ENCODE results near the gene AMBN. TPM values are rescaled to one million over a fixed set of nuclear protein-coding genes. Genes with fewer than 3 reads are reported as not detected.

Gene AMBN
- polyA plus RNA-seq, 1 donor, result not detected

GRCh38 chr4:70607334-70607853, 15.3 kb downstream of the AMBN start:
- H3K27ac ChIP-seq (ENCODE audit: low read length), result no peak overlapping the region
- H3K27me3 ChIP-seq (ENCODE audit: control insufficient read depth, insufficient read depth, low read length), result no peaks in the 10 kb centered on the region
- H3K36me3 ChIP-seq (ENCODE audit: control insufficient read depth, insufficient read depth, low read length), result no peaks in the 10 kb centered on the region
- H3K9me3 ChIP-seq (ENCODE audit: control insufficient read depth, low read depth, low read length), result no peaks in the 10 kb centered on the region
- H3K4me1 ChIP-seq (ENCODE audit: control insufficient read depth, insufficient read depth, low read length), result no peaks in the 10 kb centered on the region
- no peak overlapping the region for H3K4me3 ChIP-seq (ENCODE audit: low read length)
- WGBS (ENCODE audit: insufficient coverage, low lambda C conversion rate), result 90% methylated on average over 3 of the region's 3 CpGs
- no peak for DNase-seq

- WGBS (ENCODE audit: insufficient coverage, low lambda C conversion rate), result no CpG with 5 or more reads among the region's 2 CpGs
Observed at GRCh38 chr4:70608324-70608723, 16.3 kb downstream of the AMBN start.

DNA sequence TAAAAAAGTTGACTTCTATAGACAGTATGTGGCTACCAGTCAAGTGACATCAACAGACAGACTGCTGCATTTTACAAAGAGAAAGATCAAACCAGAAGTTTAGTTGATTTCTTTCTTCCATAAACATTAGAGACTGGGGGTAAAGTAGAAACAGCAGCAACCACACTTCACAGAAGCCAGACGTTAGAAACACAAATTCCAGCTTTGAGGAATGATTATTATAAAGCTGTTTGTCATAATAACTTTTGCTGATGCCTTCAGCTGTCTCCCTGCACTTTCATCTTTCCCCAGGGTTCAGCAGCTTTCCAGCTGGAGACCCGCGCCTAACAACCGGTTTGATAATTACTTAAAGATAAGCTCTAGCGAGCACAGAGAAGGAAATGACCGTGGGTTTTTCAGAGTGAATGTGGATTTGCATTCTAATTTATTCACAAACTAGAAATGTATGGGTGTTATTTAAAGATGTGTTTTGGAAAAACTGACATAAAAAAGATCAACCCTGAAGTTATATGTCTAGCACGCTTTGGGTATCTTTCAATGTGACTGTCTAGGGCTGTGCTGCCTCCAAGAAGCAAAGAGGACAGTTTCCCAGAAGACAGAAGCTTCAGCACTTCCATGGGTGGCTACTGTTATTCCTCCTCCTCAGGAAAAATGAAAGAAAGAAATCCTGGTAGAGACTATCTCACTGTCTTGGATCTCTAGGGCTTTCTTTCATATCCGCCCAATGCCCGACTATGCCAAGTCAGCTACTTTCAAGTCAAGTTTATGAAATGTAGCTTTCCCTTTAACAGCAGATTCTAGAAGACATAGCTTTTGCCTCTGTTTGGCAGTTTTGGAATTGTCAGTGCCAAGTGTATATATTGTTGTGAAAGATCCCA, 21.5 kb downstream of the AMBN start:
- 0% methylated on average over 1 of the region's 9 CpGs for WGBS (ENCODE audit: insufficient coverage, low lambda C conversion rate)
- H3K4me3 ChIP-seq (ENCODE audit: low read length), result no peak overlapping the region
- H3K36me3 ChIP-seq (ENCODE audit: control insufficient read depth, insufficient read depth, low read length), result no peaks in the 10 kb centered on the region
- no peaks in the 10 kb centered on the region for H3K27me3 ChIP-seq (ENCODE audit: control insufficient read depth, insufficient read depth, low read length)
- DNase-seq, result peak; percentile 15 to 64
- peaks cover 14% of the 10 kb centered on the region for H3K4me1 ChIP-seq (ENCODE audit: control insufficient read depth, insufficient read depth, low read length)
- no peaks in the 10 kb centered on the region for H3K9me3 ChIP-seq (ENCODE audit: control insufficient read depth, low read depth, low read length)
- peak overlapping the region; percentile 64 for H3K27ac ChIP-seq (ENCODE audit: low read length)

More at GRCh38 chr4:70608324-70608723, 16.3 kb downstream of the AMBN start:
- Histone ChIP-seq H3K9me3 (ENCODE audit: control insufficient read depth, low read depth, low read length) (no peaks in the 10 kb centered on the region), H3K36me3 (ENCODE audit: control insufficient read depth, insufficient read depth, low read length) (no peaks in the 10 kb centered on the region), H3K4me1 (ENCODE audit: control insufficient read depth, insufficient read depth, low read length) (peaks cover 5% of the 10 kb centered on the region), H3K27ac (ENCODE audit: low read length) (no peak overlapping the region), H3K4me3 (ENCODE audit: low read length) (no peak overlapping the region), H3K27me3 (ENCODE audit: control insufficient read depth, insufficient read depth, low read length) (no peaks in the 10 kb centered on the region)
- DNase-seq, result no peak

GRCh38 chr4:70614184-70614555, 22.1 kb downstream of the AMBN start:
- no peak for DNase-seq
- Histone ChIP-seq H3K9me3 (ENCODE audit: control insufficient read depth, low read depth, low read length) (no peaks in the 10 kb centered on the region), H3K27me3 (ENCODE audit: control insufficient read depth, insufficient read depth, low read length) (no peaks in the 10 kb centered on the region), H3K36me3 (ENCODE audit: control insufficient read depth, insufficient read depth, low read length) (no peaks in the 10 kb centered on the region), H3K4me1 (ENCODE audit: control insufficient read depth, insufficient read depth, low read length) (peaks cover 14% of the 10 kb centered on the region), H3K4me3 (ENCODE audit: low read length) (no peak overlapping the region), H3K27ac (ENCODE audit: low read length) (peak overlapping the region; percentile 64)
- WGBS (ENCODE audit: insufficient coverage, low lambda C conversion rate), result 83% methylated on average over 3 of the region's 3 CpGs

- H3K27me3 ChIP-seq (ENCODE audit: control insufficient read depth, insufficient read depth, low read length), result no peaks in the 10 kb centered on the region
- DNase-seq, result no peak
- H3K4me1 ChIP-seq (ENCODE audit: control insufficient read depth, insufficient read depth, low read length), result peaks cover 2% of the 10 kb centered on the region
- no peaks in the 10 kb centered on the region for H3K36me3 ChIP-seq (ENCODE audit: control insufficient read depth, insufficient read depth, low read length)
- no peak overlapping the region for H3K27ac ChIP-seq (ENCODE audit: low read length)
- no peaks in the 10 kb centered on the region for H3K9me3 ChIP-seq (ENCODE audit: control insufficient read depth, low read depth, low read length)
- 100% methylated on average over 2 of the region's 4 CpGs for WGBS (ENCODE audit: insufficient coverage, low lambda C conversion rate)
- H3K4me3 ChIP-seq (ENCODE audit: low read length), result no peak overlapping the region
Observed at GRCh38 chr4:70619288-70619687, 27.2 kb downstream of the AMBN start.

- Histone ChIP-seq H3K9me3 (ENCODE audit: control insufficient read depth, low read depth, low read length) (no peaks in the 10 kb centered on the region), H3K27ac (ENCODE audit: low read length) (no peak overlapping the region), H3K27me3 (ENCODE audit: control insufficient read depth, insufficient read depth, low read length) (no peaks in the 10 kb centered on the region), H3K36me3 (ENCODE audit: control insufficient read depth, insufficient read depth, low read length) (no peaks in the 10 kb centered on the region), H3K4me3 (ENCODE audit: low read length) (no peak overlapping the region), H3K4me1 (ENCODE audit: control insufficient read depth, insufficient read depth, low read length) (no peaks in the 10 kb centered on the region)
- no peak for DNase-seq
- no CpG with 5 or more reads among the region's 2 CpGs for whole genome bisulfite sequencing (ENCODE audit: insufficient coverage, low lambda C conversion rate)
Observed at GRCh38 chr4:70619778-70620177, 27.7 kb downstream of the AMBN start.

DNA sequence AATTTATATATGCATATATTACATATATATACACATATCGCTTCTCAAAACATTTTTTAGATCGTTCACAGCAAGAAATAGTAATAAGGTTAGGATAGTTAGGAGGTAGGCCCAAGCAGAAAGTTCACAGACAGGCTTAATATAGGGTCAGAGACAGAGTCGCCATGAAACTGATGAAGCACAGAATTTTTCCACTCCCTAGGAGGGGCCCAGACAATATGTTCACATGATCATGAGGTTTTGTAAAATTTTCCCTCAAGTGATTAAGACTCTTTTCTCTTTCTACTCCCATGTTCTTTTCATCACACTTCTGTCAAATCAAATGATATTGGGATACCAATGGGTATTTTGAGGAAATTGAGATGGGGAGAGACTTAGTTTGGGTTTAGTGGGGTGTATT, 31.3 kb downstream of the AMBN start:
- no peaks in the 10 kb centered on the region for H3K4me1 ChIP-seq (ENCODE audit: control insufficient read depth, insufficient read depth, low read length)
- no peak for DNase-seq
- no peak overlapping the region for H3K4me3 ChIP-seq (ENCODE audit: low read length)
- no peak overlapping the region for H3K27ac ChIP-seq (ENCODE audit: low read length)
- H3K27me3 ChIP-seq (ENCODE audit: control insufficient read depth, insufficient read depth, low read length), result no peaks in the 10 kb centered on the region
- H3K36me3 ChIP-seq (ENCODE audit: control insufficient read depth, insufficient read depth, low read length), result no peaks in the 10 kb centered on the region
- WGBS (ENCODE audit: insufficient coverage, low lambda C conversion rate), result 90% methylated on average over 2 of the region's 3 CpGs
- no peaks in the 10 kb centered on the region for H3K9me3 ChIP-seq (ENCODE audit: control insufficient read depth, low read depth, low read length)

DNA sequence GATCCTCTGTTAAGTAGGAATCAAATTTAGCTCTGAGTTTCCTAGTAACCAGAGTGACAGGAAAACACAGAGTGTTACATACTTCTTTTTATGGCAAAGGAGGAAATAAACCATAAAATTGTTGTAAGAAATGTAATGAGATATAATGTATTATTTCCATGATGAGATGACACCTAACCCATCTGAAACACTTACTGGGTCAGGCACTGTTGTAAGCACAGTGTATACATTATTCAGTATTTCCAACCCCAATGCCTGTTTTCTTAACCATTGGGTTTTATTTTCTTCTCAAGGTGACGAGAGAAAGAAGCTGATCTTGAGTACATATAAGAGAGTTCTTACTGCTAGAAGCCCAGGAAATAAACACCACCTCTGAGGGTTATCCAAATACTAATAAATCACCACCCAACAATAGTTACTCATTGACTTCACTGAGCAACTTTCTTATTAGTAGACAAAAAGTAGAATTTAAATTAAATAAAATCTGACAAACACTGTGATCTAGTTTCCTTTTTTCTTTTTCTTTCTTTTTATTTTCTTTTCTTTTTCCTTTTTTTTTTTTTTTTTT, 32.3 kb downstream of the AMBN start:
- H3K4me3 ChIP-seq (ENCODE audit: low read length), result no peak overlapping the region
- no peaks in the 10 kb centered on the region for H3K36me3 ChIP-seq (ENCODE audit: control insufficient read depth, insufficient read depth, low read length)
- no peaks in the 10 kb centered on the region for H3K9me3 ChIP-seq (ENCODE audit: control insufficient read depth, low read depth, low read length)
- H3K27me3 ChIP-seq (ENCODE audit: control insufficient read depth, insufficient read depth, low read length), result no peaks in the 10 kb centered on the region
- H3K4me1 ChIP-seq (ENCODE audit: control insufficient read depth, insufficient read depth, low read length), result no peaks in the 10 kb centered on the region
- WGBS (ENCODE audit: insufficient coverage, low lambda C conversion rate), result no CpG with 5 or more reads among the region's 1 CpG
- DNase-seq, result peak in 1 of 2 donors; percentile 13
- no peak overlapping the region for H3K27ac ChIP-seq (ENCODE audit: low read length)

DNA sequence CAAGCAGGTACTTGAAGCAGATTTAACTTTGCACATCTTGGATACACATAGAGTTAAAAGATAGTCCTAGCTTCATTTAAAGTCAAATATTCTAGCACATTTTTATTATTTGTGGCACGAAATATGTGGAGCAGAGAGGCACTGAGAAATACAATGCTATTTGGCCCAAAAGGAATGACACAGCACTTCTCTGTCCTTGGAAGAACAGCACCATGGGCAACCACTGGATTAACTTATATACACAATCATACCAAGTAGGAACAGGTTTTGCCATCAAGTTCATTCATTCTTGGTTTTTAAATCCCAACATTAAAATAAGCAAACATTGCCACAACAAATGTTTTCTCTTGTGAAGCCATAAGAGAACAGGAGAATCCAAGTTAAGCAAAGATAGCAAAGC, 35.6 kb downstream of the AMBN start:
- H3K27ac ChIP-seq (ENCODE audit: low read length), result no peak overlapping the region
- H3K4me3 ChIP-seq (ENCODE audit: low read length), result no peak overlapping the region
- H3K4me1 ChIP-seq (ENCODE audit: control insufficient read depth, insufficient read depth, low read length), result no peaks in the 10 kb centered on the region
- no peaks in the 10 kb centered on the region for H3K36me3 ChIP-seq (ENCODE audit: control insufficient read depth, insufficient read depth, low read length)
- H3K27me3 ChIP-seq (ENCODE audit: control insufficient read depth, insufficient read depth, low read length), result no peaks in the 10 kb centered on the region
- no peaks in the 10 kb centered on the region for H3K9me3 ChIP-seq (ENCODE audit: control insufficient read depth, low read depth, low read length)
- no CpG with 5 or more reads among the region's 1 CpG for WGBS (ENCODE audit: insufficient coverage, low lambda C conversion rate)
- DNase-seq, result no peak

DNA sequence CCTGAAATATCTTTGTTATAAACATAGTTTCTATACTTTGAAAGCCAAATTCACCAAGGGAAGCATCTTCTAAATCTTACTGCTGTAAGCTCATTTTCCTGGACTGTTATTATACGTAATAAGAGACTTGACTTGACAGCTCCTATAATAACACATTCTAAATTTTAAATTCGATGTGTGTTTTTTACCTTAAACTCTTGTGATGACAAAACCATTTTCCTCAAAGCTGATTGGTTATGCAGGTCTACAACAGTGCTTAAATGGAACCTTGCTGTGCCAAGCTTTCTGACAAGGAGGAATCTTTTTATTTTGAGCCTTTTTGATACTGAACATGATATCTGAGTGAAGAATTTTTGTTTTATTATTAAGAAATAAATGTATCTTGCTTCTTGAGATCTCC, 36.4 kb downstream of the AMBN start, which contains the start of gene ENAM:
TSS of gene ENAM (plus strand) at position 301 of the 400 bp plus-strand sequence. CDS start 757 bp downstream, outside the sequence.
- Histone ChIP-seq H3K9me3 (ENCODE audit: control insufficient read depth, low read depth, low read length) (no peaks in the 10 kb centered on the region), H3K36me3 (ENCODE audit: control insufficient read depth, insufficient read depth, low read length) (no peaks in the 10 kb centered on the region), H3K27me3 (ENCODE audit: control insufficient read depth, insufficient read depth, low read length) (no peaks in the 10 kb centered on the region), H3K4me3 (ENCODE audit: low read length) (no peak within 1 kb of the TSS), H3K4me1 (ENCODE audit: control insufficient read depth, insufficient read depth, low read length) (no peaks in the 10 kb centered on the region), H3K27ac (ENCODE audit: low read length) (no peak within 1 kb of the TSS)
- no peak for DNase-seq
- WGBS (ENCODE audit: insufficient coverage, low lambda C conversion rate), result 94% methylated on average over 2 of the region's 2 CpGs
